ENCODE measurements around the gene MBD4.
"Not testable (repeated sequence)": the region's sequence is repeated elsewhere in the genome, so short reads cannot be mapped to it uniquely, and the experiment has no call there.

Gene MBD4

DNA sequence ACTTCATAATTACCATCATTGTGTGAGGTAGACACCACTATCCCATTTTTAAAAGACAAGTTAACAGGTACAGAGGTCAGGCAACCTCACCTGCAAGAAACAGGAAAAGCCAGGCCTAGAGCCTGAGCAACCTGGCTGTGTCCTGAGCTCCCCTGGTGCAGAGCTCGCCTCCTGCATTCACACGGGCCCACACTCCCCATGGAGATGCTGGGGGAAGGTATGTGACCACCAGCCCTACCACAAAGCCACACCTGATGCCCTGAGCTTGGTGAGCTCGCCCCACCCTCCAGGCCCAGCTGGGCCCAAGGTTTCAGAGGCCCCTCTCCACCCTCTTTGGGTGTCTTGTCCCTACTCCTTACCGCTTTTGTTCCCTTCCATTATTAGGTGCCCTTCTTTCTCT is 10.1 kb downstream of the MBD4 start:
- no peak for DNase-seq (ENCODE audit: low read depth, low spot score)

DNA sequence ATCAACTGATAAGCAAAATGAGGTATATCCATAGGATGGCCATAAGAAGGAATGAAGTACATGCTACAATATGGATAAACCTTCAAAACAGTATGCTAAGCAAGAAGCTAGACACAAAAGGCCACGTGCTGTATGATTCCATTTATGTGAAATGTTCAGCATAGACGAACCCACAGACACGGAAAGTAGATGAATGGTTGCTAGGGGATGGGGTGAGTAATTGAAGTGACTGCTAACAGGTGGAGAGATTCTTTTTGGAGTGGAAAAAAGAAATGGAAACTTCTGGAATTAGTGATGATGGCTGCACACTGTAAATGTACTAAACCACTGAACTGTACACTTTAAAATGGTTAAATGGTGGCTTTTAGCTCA is 10.7 kb downstream of the MBD4 start:
- DNase-seq (ENCODE audit: low read depth, low spot score): no peak

DNA sequence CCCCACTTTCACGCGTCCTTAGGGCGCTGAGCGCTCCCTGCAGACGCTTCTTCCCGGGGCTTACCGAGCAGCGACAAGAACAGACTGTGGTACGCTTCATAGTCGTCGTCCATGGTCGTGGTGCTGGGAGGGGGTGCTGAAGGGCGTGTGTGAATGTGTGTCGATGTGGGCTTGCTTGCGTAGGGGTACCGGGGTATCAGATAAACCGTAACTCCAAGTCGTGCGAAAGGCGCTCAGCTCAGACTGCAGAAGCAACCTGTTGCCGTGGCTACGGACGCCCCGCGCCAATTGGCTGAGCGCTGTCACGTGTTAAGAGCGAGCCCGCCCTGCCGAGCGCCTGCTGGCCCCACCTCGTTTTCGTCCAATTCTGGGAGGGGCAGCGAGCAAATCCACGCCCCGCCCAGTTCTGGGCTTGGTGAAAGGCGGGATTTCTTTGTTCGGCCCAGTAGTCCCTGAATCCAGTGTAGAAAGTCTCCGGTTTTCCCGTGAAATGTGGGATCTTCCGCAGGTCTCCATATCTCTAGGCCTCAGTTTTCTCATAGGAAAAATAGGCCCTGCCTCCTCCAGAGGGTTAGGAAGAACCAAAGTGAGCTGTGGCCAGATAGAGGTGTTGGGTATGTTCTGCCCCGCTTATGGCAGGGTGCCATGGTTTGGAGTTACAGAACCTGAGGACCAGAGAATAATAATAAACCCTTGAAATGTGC is 11.2 kb downstream of the MBD4 start, which contains the start of gene EFCAB12:
EFCAB12 (minus strand) TSS at position 261 of the 704 bp plus-strand sequence; CDS start at position 113, 148 bp downstream.
- DNase-seq (ENCODE audit: low read depth, low spot score): peak; percentile 83

DNA sequence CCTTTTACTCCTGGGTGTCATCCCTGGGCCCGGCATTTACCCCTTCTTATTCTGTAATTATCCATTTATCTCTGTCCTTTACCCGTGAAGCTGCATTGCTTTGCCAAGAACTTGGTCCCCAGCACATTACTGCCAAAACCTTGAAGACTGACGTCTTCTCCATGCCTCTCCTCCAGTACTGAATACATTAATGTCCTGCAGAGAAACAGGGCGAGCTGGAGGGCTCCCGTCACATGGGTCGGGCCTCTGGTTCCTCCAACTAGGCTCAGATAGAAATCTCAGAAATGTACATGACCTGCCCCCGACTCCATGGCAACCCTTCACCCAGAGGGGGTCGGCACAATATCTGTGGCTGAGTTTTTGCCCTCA is 11.8 kb downstream of the MBD4 start:
- DNase-seq (ENCODE audit: low read depth, low spot score): no peak

DNA sequence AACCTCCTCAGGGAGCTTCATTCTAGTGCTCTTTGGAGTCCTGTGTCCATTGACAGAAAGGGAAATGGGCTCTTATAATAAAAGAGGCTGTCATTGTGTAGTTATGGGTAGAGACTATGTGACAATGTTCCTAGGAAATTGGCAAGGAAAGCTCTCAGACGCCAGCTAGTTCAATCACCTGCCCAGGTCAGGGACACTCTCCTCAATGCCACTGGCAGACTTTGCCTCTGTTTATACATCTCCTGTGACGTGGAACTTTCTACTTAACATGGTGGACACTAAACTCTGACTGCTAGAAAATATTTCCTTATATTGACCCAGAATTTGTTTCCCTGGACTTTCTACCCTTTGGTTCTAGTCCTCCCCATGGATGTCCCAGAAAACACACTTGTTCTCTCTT is 14.1 kb downstream of the MBD4 start:
- no peak for DNase-seq (ENCODE audit: low read depth, low spot score)

DNA sequence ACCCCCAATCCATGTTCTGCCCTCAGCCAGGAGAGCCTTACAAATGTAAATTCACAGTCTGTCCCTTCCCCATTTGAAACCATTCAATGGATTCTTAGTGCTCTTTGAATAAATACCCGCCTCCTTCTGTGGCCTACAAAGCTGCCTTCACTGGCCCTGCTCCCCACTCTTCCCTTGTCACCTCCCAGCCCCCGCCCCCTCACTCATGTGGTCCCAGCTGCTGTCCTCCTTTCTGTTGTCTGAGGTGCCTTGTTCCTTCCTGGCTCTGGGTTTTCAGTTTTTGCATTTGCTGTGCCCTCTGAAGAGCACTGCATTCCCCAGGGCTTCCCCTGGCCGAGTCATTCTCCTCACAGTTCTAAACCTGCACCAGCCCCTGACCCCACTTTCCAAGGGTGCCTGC is 14.5 kb downstream of the MBD4 start:
- DNase-seq (ENCODE audit: low read depth, low spot score): no peak

DNA sequence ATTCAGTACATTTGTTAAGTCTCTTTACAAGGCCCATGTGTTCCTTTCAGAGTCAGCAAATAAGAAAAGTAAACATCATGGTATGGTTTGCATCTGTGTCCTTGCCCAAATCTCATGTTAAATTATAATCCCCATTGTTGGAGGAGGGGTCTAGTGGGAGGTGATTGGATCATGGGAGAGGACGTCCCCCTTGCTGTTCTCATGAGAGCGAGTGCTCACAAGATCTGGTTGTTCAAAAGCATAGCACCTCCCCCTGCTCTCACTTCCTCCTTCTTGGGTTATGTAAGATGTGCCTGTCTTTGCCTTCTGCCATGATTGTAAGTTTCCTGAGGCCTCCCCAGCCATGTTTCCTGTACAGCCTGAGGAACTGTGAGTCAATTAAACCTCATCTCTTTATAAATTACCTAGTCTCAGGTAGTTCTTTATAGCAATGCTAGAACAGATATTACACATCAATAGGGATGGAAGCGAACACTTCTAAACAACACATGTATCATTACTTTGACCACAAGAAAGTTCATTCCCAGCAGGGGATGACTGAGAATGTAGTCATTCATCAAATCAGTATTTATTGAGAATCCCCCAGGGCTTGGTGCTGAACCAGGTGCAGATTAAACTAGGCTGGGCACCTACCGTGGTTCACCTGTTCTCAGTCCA is 15.4 kb downstream of the MBD4 start:
- no peak for DNase-seq (ENCODE audit: low read depth, low spot score)

DNA sequence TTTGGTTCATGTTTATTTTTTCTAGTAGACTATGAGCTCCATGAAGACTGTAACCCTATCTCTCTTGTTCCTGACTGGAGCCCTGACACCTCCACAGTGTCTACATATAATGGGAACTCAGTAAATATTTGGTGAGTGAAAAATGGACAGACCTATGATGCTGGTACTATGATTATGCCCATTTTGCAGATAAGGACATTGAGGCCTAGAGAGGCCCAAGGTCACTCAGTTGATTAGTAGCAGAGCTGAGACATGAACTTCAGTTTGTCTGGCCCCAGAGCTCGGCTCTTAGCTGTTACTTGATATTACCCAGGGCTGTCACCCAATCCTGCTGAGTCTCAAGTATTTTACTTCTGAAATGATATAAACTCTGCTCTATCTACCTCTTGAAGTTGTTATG is 16.9 kb downstream of the MBD4 start:
- DNase-seq (ENCODE audit: low read depth, low spot score): no peak

DNA sequence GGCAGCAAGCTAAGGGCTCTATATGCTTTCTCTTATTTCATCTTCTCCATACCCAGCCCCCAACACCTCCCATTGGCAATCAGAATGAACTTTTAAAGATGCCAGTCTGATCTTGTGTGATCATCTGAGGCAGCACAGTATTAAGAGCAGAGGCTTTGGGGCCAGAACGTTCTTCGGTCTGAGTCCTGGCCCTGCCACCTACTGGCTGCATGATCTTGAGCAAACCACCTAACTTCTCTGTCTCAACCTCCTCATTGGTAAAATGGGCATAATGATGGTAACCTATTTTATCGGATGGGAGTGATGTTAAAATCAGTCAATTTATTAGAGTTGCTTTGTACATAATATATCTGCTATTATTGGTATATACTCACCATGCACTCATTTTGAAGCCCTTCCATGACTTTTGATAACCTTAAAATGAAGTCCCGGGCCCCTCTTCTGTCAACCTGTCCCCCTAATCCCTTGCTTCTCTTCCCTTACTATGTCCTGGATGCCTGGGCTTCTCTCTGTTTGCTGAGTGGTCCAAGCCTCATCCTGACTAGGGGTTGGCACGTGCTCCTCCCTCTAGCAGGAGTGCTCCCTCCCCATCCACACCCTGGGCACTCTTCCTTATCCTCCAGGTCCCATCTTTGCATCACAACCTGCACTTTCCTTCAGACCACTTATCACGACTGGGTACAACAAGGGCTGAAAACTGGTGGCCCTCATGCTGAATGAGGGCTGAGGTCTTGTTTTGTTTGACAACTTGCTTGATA is 17.6 kb downstream of the MBD4 start:
- DNase-seq (ENCODE audit: low read depth, low spot score): no peak

DNA sequence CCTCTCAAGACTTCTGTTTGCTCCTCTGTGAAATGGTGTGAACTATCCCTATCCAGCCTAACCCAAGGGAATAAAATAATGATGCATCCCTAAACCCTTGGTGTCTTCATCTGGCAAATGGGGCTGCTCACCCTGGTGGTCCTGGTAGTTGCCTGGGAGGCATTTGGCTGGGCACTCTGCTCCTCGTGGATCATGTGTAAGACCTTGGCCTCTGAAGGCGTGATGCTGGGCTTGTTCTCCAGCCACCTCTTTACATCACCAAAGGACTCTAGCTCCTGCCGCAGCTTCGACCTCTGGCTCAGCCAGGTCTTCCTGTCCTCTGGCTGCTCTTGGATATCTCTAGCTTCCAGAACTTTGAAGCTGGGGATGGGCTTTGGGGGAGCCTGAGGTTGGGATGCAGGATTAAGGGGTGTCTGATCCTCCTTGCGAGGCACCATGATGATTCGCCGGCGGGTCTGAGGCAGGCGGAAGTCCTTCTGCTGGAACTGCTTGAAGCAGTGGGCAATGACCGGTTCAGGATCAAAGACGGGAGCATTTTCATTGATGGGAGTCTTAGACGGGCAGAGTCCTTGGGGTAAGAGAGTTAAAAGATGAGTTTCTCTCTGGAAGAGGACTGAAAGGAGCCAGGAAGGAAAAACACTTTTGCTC is 18.4 kb downstream of the MBD4 start:
- no peak for DNase-seq (ENCODE audit: low read depth, low spot score)

DNA sequence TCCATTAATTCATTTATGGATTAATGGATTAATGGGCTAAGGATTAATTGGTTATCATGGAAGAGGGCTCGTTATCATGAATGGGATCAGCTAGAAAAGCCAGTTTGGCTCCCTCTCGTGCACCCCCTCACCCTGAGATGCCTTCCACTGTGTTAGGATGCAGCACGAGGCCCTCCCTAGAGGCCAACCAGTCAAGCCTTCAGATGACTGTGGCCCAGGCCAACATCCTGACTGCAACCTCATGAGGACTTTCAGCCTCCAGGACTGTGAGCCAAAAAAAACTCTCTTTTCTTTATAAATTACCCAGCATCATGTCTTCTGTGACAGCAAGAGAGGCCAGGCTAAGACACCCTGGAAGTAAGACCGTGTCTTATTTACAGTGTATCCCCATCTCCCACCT is 20.3 kb downstream of the MBD4 start:
- no peak for DNase-seq (ENCODE audit: low read depth, low spot score)

DNA sequence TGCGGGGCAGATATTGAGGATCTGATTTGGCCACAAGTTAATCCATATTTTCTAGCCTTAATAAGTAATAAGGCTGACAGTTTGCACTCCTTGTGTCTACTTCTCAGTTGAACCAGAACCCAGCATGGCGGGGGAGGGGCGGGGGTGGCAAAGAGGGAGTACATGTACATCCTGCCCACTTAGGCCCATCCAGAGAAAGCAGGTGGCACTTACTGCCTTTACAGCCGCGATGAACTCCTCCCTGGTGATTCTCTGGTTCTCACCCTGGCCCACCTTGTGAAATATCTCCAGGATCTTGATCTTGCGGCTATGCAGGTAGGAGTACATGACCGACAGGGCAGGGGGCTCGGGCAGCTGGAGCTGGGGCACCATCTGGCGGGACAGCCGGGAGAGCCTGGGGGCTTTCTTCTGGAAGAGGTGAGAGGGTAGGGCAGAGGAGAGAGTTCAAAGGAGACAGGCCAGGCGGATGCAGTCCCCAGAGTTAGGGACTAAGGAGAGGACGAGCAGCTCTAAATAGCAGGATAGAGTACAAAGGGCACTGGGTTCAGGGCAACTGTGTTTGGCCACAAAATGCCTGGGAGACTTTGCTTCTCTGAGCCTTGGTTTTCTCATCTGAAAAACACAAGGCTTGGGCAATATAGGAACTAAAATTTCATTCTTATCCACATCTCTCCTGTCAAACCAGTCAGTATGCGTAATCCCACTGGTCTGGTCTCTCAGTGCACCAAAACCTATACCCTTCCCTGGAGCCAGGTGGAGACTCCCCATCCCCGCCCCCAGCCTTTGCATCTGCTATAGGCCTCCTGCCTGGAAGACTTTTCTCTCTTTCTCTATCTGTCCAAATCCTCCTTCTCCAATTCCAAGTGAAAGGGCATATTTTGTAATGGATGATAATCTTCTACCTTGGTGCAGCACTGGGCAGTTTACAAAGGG is 21.4 kb downstream of the MBD4 start:
- DNase-seq (ENCODE audit: low read depth, low spot score): no peak

DNA sequence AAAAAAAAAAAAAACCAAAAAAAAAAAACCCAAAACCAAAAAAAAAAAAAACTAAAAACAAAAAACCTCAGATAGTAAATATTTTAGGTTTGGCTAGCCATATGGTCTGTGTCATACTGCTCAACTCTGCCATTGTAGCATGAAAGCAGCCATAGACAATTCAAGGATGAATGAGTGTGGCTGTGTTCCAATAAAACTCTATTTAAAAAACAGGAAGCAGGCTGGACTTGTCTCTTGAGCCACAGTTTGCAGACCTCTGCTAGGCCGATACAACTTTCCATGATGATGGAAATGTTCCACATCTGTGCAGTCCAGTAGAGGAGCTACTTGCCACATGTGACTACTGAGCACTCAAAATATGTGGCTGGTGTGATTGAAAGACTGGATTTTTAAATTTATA is 22.4 kb downstream of the MBD4 start:
- DNase-seq (ENCODE audit: low read depth, low spot score): no peak

DNA sequence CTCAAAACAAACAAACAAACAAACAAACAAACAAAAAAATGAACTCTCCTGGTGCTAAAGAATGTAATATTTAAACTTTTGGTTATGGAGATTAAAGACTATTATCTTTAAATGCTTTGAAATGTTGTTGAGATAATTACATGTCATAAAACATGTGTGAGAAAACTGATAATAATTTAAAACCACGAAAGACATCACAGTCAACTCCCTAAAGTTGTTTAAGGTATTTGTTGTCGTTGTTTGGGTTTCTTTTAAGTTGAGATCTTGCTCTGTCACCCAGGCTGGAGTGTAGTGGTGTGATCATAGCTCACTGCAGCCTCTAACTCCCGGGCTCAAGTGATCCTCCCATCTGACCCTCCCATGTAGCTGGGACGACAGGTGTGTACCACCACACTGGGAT is 23.3 kb downstream of the MBD4 start:
- no peak for DNase-seq (ENCODE audit: low read depth, low spot score)

DNA sequence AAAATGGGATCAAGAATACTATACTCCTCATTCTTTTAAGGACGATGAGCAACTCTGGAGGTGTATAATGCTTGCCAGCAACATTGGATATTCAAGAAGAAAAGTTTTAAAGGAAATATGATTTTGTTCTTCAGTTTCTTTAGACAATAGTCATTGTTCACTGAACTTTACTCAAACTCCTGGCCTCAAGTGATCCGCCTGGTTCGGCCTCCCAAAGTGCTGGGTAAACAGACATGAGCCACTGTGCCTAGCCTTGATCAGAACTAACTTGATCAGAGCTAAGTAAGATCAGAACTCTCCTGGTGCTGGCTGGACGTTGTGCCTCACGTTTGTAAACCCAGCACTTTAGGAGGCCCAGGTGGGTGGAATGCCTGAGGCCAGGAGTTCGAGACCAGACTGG is 23.9 kb downstream of the MBD4 start:
- no peak for DNase-seq (ENCODE audit: low read depth, low spot score)

DNA sequence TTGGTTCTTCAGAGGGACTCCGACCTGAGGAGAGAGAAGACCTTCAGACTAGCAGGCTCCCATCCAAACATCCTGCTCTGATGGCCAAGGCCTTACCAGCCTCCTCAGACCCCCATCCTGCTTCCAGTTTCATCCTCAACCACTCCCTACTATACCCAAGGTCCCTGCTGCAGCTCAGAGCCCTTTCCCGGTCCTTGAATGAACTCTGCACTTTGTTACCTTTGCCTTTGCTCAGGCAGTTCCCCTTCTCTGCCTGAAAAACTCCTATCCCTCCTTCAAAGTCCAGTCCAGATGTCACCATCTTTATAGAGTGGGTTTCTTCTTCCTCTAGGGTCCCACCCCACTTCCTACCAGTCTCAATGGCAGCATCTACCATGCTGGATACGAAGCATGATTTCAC is 24.4 kb downstream of the MBD4 start:
- DNase-seq (ENCODE audit: low read depth, low spot score): no peak

DNA sequence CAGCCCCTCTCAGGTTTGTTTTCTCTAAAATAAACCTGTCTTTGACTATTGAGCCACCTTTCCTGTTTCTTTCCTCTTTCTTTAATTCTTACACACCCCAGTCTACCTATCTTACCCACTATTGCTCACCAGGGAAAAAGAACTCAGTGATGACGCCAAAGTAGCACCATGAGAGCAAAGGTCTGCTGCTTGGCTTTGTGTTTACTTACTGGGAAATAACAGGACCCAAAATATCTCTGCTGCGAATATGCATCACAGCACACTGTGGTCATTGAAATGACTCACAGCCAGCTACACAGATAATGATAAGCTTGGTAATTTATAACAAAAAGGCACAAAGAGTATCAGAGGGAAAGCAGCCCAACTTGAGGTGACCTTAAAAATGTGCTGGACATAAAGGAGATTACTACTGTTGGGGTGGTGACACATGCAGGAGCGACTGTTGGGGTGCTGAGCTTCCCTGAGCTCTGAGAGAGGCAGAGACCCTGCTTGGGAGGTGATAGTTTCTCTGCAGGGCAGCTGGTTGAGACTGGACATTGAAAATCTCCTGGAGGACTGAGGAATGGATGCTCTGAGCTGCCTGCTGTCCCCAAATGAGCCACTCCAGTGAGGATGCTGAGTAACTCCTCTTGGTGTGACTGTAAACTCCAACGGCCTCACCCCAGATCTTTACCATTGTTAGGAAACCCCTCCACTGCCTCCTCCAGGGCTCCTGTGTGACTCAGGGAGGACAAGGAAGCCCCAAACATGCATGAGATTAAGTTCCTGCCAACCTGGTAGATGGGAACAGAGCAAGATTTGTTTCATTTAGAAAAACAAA is 25.9 kb downstream of the MBD4 start:
- DNase-seq (ENCODE audit: low read depth, low spot score): no peak

DNA sequence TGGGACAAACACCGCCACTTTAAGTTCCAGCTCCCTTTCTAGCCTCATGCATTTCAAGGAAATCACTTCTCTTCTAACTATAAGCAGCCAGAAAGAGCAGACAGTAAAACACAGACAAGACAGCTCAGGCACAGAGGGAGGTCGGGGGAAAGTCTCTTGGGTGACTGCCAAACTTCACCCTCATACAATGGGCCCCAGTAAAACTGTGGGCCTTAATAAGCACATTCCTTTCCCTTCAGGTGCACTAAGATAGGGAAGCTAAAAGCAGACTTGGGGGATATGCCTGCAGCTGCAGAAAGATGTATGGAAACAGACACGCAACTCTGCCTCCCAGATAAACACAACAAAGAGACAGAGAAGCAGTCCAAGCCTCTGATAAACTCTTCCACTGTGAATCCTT is 26.5 kb downstream of the MBD4 start:
- not testable (repeated sequence) for DNase-seq (ENCODE audit: low read depth, low spot score)

DNA sequence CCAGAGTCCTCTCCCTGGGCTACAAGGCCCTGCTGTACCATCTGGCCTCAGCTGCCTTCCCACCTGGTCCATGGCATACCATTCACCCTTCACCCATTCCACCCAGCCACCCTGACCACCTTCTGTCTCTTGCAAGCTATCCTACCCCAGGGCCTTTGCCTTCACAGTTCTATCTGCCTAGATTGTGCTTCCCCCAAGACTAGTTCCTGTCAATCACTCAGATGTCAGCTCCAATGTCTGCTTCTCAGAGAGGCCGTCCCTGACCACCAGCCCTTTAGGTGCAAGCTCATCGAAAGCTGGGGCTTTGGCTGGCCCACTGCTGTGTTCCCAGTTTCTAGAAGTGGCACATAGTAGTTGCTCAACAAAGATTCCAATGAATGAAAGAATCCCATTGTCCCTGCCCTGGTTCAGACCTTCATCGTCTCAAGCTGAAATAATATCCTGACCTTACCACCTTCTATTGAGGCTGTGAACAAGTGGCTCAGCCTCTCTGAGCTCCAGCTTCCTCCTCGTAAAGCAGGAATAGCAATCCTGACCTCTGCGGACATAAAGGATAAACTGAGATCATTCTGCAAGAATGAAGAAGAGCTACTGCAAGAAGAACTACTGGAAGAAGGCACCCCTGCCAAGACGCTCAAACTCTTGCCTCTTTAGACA is 27.1 kb downstream of the MBD4 start:
- DNase-seq (ENCODE audit: low read depth, low spot score): no peak

DNA sequence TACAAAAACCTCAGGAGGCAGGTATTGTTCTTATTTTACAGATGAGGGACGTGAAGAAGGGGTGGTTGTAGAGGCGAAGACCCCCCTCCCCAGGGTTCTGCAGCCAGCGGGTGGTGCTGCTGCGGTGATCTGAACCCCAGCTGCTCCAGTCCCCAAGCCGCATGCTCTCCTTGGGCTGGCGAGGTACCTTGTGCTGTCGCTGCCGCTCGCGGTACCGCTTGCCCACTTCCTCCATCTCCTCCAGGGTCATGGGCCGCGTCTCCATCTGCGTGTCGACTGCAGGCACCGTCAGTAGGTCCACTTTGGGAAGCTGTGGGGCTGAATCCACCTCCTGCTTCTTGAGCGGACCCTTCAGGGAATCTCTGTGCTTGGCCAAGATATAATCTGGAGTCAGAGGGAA is 28.8 kb downstream of the MBD4 start:
- DNase-seq (ENCODE audit: low read depth, low spot score): no peak
